OCI-LY1 (cell line): Measurements from ENCODE around the gene R3HDM1.

Source experiments
- EZH2 ChIP-seq: fragments of 200-600 bp; sonication (generic), shearing (Covaris generic); IDR thresholded peaks from 2 replicates; pipeline ENCODE4 v1.8.0; 2017; ENCODE audit warnings: borderline replicate concordance, mixed run types, mild to moderate bottlenecking, antibody characterized with exemption, low read length, moderate library complexity, mixed read lengths
- TF ChIP-seq, protein P1 (sequence below): fragments of 200-600 bp; sonication (generic), shearing (Covaris generic); IDR thresholded peaks from 2 replicates; pipeline ENCODE4 v1.5.1; 2017; ENCODE audit warnings: mild to moderate bottlenecking, antibody characterized with exemption, low read length, moderate library complexity, mixed read lengths

DNA sequence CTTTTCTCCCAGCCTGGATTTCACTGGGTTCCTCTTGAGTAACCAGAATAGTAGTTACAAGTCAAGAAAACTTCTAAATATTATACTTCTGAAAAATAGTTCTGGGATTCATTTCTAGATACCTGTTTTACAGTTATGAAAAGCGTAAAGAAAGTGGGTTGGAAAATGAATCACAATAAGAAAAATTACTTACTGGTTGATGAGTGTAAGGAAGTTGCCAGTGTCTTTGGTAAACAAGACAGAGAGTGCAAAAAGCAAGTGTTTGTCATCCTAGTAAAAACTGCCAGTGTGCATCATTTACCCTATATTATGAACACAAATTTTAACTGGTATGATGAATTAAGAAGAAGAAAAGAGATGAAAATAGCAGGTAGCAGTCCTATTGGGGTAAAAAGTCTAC, 88.9 kb downstream of the R3HDM1 start:
- TF ChIP-seq, protein P1, sequence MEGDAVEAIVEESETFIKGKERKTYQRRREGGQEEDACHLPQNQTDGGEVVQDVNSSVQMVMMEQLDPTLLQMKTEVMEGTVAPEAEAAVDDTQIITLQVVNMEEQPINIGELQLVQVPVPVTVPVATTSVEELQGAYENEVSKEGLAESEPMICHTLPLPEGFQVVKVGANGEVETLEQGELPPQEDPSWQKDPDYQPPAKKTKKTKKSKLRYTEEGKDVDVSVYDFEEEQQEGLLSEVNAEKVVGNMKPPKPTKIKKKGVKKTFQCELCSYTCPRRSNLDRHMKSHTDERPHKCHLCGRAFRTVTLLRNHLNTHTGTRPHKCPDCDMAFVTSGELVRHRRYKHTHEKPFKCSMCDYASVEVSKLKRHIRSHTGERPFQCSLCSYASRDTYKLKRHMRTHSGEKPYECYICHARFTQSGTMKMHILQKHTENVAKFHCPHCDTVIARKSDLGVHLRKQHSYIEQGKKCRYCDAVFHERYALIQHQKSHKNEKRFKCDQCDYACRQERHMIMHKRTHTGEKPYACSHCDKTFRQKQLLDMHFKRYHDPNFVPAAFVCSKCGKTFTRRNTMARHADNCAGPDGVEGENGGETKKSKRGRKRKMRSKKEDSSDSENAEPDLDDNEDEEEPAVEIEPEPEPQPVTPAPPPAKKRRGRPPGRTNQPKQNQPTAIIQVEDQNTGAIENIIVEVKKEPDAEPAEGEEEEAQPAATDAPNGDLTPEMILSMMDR, result no peak
- TF ChIP-seq EZH2, result no peak
